MM.1S (cell line): ENCODE results near the gene TOM1L1.

ENCODE experiments used
- DNase-seq: peaks from one replicate; pipeline ENCODE4 v3.0.0-alpha.2; 2015
- H2AFZ ChIP-seq: fragments of 300-600 bp; sonication (generic); 2 replicates; pipeline ENCODE4 v1.6.0; 2016; ENCODE audit warnings: antibody characterized with exemption, low read length
- H3F3A ChIP-seq: fragments of 300-600 bp; sonication (generic); 2 replicates; pipeline ENCODE4 v1.6.1; 2016; ENCODE audit warnings: mild to moderate bottlenecking, antibody characterized with exemption, low read length, moderate library complexity, mixed read lengths; ENCODE audit not compliant: insufficient read depth
- H3K27ac ChIP-seq: fragments of 300-600 bp; sonication (generic); 2 replicates; pipeline ENCODE4 v1.5.1; 2016; ENCODE audit warnings: mild to moderate bottlenecking, low read length
- H3K27me3 ChIP-seq: fragments of 300-600 bp; sonication (generic); replicated peaks from 2 replicates; pipeline ENCODE4 v1.6.0; 2016; ENCODE audit warnings: low read length; ENCODE audit not compliant: insufficient read depth
- H3K36me3 ChIP-seq: fragments of 300-600 bp; sonication (generic); replicated peaks from 2 replicates; pipeline ENCODE4 v1.6.1; 2016; ENCODE audit warnings: mild to moderate bottlenecking, low read length, mixed read lengths; ENCODE audit not compliant: insufficient read depth
- H3K4me1 ChIP-seq: fragments of 300-600 bp; sonication (generic); 2 replicates; pipeline ENCODE4 v1.6.1; 2016; ENCODE audit warnings: low read length, mixed read lengths
- H3K4me2 ChIP-seq: fragments of 300-600 bp; sonication (generic); 2 replicates; pipeline ENCODE4 v1.6.0; 2016; ENCODE audit warnings: low read depth, low read length
- H3K4me3 ChIP-seq: fragments of 300-600 bp; sonication (generic); 2 replicates; pipeline ENCODE4 v1.5.1; 2016; ENCODE audit warnings: low read length, mixed read lengths
- H3K79me2 ChIP-seq: fragments of 300-600 bp; sonication (generic); 2 replicates; pipeline ENCODE4 v1.6.1; 2016; ENCODE audit warnings: mixed run types, low read length, mixed read lengths
- H3K9ac ChIP-seq: fragments of 300-600 bp; sonication (generic); 2 replicates; pipeline ENCODE4 v1.6.1; 2016; ENCODE audit warnings: low read length, mixed read lengths
- H3K9me2 ChIP-seq: fragments of 300-600 bp; sonication (generic); replicated peaks from 2 replicates; pipeline ENCODE4 v1.6.1; 2016; ENCODE audit warnings: mild to moderate bottlenecking, low read length, mixed read lengths; ENCODE audit not compliant: insufficient read depth
- H3K9me3 ChIP-seq: fragments of 300-600 bp; sonication (generic); replicated peaks from 2 replicates; pipeline ENCODE4 v1.6.1; 2016; ENCODE audit warnings: mild to moderate bottlenecking, low read length, mixed read lengths; ENCODE audit not compliant: insufficient read depth
- H4K20me1 ChIP-seq: fragments of 300-600 bp; sonication (generic); 2 replicates; pipeline ENCODE4 v1.6.1; 2016; ENCODE audit warnings: mild to moderate bottlenecking, low read length, moderate library complexity, mixed read lengths; ENCODE audit not compliant: insufficient read depth
- CTCF ChIP-seq: fragments of 300-600 bp; sonication (generic); IDR thresholded peaks from 2 replicates; pipeline ENCODE4 v1.5.1; 2016; ENCODE audit warnings: antibody characterized with exemption, low read length, mixed read lengths
- EZH2 ChIP-seq: fragments of 300-600 bp; sonication (generic); optimal IDR thresholded peaks from 2 replicates; pipeline ENCODE3; 2017; ENCODE audit warnings: low read depth, mild to moderate bottlenecking, antibody characterized with exemption, low read length, mixed read lengths
- EZH2phosphoT487 ChIP-seq: fragments of 300-600 bp; sonication (generic); IDR thresholded peaks from 2 replicates; pipeline ENCODE4 v1.6.1; 2018; ENCODE audit warnings: antibody characterized with exemption, low read length

The TOM1L1 gene

DNA sequence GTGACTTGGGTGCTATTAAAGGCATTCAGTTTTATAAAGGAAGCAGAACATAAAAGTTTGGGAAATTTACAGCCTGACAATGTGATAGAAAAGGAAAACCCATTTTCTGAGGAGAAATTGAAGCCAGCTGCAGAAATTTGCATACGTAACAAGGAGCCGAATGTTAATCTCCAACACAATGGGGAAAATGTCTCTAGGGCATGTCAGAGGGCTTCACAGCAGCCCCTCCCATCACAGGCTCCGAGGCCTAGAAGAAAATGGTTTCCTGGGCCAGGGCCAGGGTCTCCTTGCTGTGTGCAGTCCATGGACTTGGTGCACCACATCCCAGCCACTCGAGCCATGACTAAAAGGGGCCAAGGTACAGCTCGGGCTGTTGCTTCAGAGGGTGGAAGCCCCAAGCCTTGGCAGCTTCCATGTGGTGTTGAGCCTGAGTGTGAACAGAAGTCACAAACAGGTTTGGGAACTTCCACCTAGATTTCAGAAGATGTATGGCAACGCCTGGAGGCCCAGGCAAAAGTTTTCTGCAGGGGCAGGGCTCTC is 23.9 kb upstream of the TOM1L1 start:
- no peaks in the 10 kb centered on the region for H3K36me3 ChIP-seq
- H3K9me2 ChIP-seq = no peaks in the 10 kb centered on the region
- no peaks in the 10 kb centered on the region for H3K79me2 ChIP-seq
- no peak overlapping the region for H3K9ac ChIP-seq
- no peak overlapping the region for H3K27ac ChIP-seq
- H2AFZ ChIP-seq = no peak overlapping the region
- H3K27me3 ChIP-seq = no peaks in the 10 kb centered on the region
- DNase-seq = no peak
- H3K9me3 ChIP-seq = no peaks in the 10 kb centered on the region
- H4K20me1 ChIP-seq = no peaks in the 10 kb centered on the region
- no peaks in the 10 kb centered on the region for H3K4me1 ChIP-seq
- no peaks in the 10 kb centered on the region for H3F3A ChIP-seq
- no peak overlapping the region for H3K4me2 ChIP-seq
- no peak overlapping the region for H3K4me3 ChIP-seq
- TF ChIP-seq CTCF (no peak), EZH2phosphoT487 (no peak), EZH2 (no peak)

DNA sequence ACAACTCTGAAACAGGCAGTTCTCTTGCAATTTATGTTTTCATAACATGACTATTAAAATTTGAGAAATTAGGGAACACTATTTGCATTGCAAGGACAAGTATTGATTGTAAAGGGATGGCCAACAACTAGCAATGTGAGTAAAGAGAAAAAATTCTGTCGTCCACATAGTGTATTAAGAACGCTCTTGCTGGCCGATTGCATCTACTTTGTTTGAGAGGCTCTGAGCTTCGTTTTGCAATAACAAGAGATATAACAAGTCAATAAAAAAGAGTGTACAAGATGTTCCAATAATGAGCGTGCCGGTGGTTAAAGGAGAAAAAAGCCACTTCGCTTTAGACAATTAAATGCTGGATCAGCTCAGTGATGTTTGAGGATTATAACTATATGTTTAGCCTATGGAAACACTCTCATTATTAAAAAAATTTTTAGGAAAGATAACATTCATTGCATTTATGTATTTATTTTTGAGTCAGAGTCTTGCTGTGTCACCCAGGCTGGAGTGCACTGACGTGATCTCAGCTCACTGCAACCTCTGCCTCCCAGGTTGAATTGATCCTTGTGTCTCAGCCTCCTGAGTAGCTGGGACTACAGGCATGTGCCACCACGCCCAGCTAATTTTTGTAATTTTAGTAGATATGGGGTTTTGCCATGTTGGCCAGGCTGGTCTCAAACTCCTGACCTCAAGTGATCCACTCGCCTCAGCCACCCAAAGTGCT is 19.2 kb upstream of the TOM1L1 start:
- H3K4me2 ChIP-seq = no peak overlapping the region
- no peak overlapping the region for H3K4me3 ChIP-seq
- no peak overlapping the region for H3K9ac ChIP-seq
- H3K27ac ChIP-seq = no peak overlapping the region
- no peaks in the 10 kb centered on the region for H3K79me2 ChIP-seq
- DNase-seq = no peak
- no peaks in the 10 kb centered on the region for H3K36me3 ChIP-seq
- no peak overlapping the region for H2AFZ ChIP-seq
- no peak for TF ChIP-seq EZH2phosphoT487
- H3K27me3 ChIP-seq = no peaks in the 10 kb centered on the region
- H4K20me1 ChIP-seq = no peaks in the 10 kb centered on the region
- no peaks in the 10 kb centered on the region for H3K4me1 ChIP-seq
- H3K9me2 ChIP-seq = no peaks in the 10 kb centered on the region
- H3K9me3 ChIP-seq = no peaks in the 10 kb centered on the region
- H3F3A ChIP-seq = no peaks in the 10 kb centered on the region

DNA sequence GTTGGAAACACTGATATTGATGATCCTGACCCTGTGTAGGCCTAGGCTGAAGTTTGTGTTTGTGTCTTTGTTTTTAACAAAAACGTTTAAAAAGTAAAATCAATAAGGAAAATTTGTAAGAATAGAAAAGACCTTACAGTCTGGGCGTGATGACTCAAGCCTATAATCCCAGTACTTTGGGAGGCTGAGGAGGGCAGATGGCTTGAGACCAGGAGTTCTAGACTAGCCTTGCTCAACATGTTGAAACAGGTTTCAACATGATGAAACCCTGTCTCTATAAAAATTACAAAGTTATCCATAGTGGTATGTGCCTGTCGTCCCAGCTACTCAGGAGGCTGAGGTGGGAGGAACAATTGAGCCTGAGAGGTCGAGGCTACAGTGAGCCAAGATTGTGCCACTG is 18.3 kb upstream of the TOM1L1 start:
- Histone ChIP-seq H2AFZ (no peak overlapping the region), H3K4me3 (no peak overlapping the region)

More for the DNA sequence above, 18.3 kb upstream of the TOM1L1 start:
- H3K79me2 ChIP-seq = no peaks in the 10 kb centered on the region
- no peaks in the 10 kb centered on the region for H4K20me1 ChIP-seq
- H3K36me3 ChIP-seq = no peaks in the 10 kb centered on the region
- DNase-seq = no peak
- no peaks in the 10 kb centered on the region for H3K27me3 ChIP-seq
- no peaks in the 10 kb centered on the region for H3F3A ChIP-seq
- H3K9ac ChIP-seq = no peak overlapping the region
- no peak overlapping the region for H3K4me2 ChIP-seq
- no peaks in the 10 kb centered on the region for H3K9me2 ChIP-seq
- H3K4me1 ChIP-seq = no peaks in the 10 kb centered on the region
- H3K27ac ChIP-seq = no peak overlapping the region
- no peak for TF ChIP-seq EZH2
- no peak for TF ChIP-seq EZH2phosphoT487
- TF ChIP-seq CTCF = no peak
- no peaks in the 10 kb centered on the region for H3K9me3 ChIP-seq
